ENCODE data around the gene ANAPC4. TPM values are rescaled to one million over a fixed set of nuclear protein-coding genes. Genes with fewer than 3 reads are reported as not detected.

ANAPC4 gene
- total and polyA plus RNA-seq, 2 of the 8 experiments (the other 6 are each of a cell fraction or from before 2014, with no cell fraction given), result 8.7 to 31.6 TPM

DNA sequence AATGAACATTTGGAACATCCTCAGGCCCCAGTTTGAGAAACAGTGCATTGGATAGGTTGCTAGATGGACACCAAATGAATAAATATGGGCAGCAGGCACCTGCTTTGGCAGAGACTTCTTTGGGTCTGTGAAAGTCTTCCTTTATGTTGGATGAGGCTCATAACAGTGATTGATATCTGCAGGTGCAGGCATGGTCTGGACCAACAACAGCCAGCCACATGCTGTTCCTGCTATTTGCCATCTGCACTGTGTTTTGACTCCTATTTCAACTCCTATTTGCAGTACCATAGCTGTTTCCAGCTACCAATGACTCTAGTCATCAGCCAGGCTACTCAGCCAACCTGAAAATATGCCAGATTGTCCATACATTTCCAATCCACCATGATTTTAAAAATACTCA is 60.9 kb downstream of the ANAPC4 start:
- no peak overlapping the region for H3K4me2 ChIP-seq (ENCODE audit: insufficient read depth in 1 of 2, low read depth in 2 of 2, low read length in 2 of 2)
- POLR2A ChIA-PET (ENCODE audit: partially characterized antibody), result no interaction called here
- no peak overlapping the region for H2BK120ac ChIP-seq (replicated peaks; ENCODE audit: low read depth, low read length)
- H2BK15ac ChIP-seq (ENCODE audit: low read length), result no peak overlapping the region
- no peak overlapping the region for H3K14ac ChIP-seq (ENCODE audit: insufficient read length)
- H3K9me3 ChIP-seq (ENCODE audit: insufficient read depth in 2 of 2, low read depth in 1 of 2, low read length in 1 of 2), result no peaks in the 10 kb centered on the region
- no peak overlapping the region for H3K56ac ChIP-seq (replicated peaks; ENCODE audit: insufficient read length, low read depth, low read length)
- H3K27ac ChIP-seq (ENCODE audit: low read depth, low read length), result no peak overlapping the region
- TF ChIP-seq ATF2 (IDR thresholded peaks at IDR 0.05; ENCODE audit: low read length) (no peak), CBX8 (IDR thresholded peaks at IDR 0.05; ENCODE audit: borderline replicate concordance, low read depth, low read length) (no peak), ZNF274 (IDR thresholded peaks at IDR 0.05; ENCODE audit: borderline replicate concordance, extremely low read depth, low read length) (no peak)
- no peak overlapping the region for H2AFZ ChIP-seq (ENCODE audit: low read length)
- no peak overlapping the region for H3K4me3 ChIP-seq (ENCODE audit: extremely low read depth in 1 of 4, insufficient read depth in 2 of 4, low read depth in 3 of 4, low read length in 4 of 4)
- H3K36me3 ChIP-seq (ENCODE audit: control insufficient read depth in 2 of 4, insufficient read depth in 4 of 4, low read length in 3 of 4), result no peaks in the 10 kb centered on the region
- CTCF ChIA-PET (ENCODE audit: partially characterized antibody), result no interaction called here
- no peaks in the 10 kb centered on the region for H3K27me3 ChIP-seq (replicated peaks in 1 of 4; ENCODE audit: control insufficient read depth in 3 of 4, extremely low read depth in 1 of 4, insufficient read depth in 3 of 4, low read length in 3 of 4)
- FAIRE-seq (no peak), DNase-seq (ENCODE audit: low read depth in 1 of 2, low spot score in 2 of 2) (no peak)
- no peaks in the 10 kb centered on the region for H4K20me1 ChIP-seq (replicated peaks in 1 of 2; ENCODE audit: control insufficient read depth in 1 of 2, insufficient read depth in 2 of 2, low read length in 2 of 2)
- H4K8ac ChIP-seq (ENCODE audit: extremely low read depth, insufficient read depth, low read length), result no peak overlapping the region
- H2BK12ac ChIP-seq (ENCODE audit: low read depth, low read length), result no peak overlapping the region
- H3K79me1 ChIP-seq (ENCODE audit: low read depth, low read length), result no peaks in the 10 kb centered on the region
- H2BK5ac ChIP-seq (ENCODE audit: low read depth, low read length), result no peak overlapping the region
- H3K23me2 ChIP-seq (ENCODE audit: low read depth, low read length), result no peaks in the 10 kb centered on the region
- no peak overlapping the region for H3K4ac ChIP-seq (replicated peaks; ENCODE audit: insufficient read length, low read depth, low read length)
- H4K91ac ChIP-seq (replicated peaks; ENCODE audit: insufficient read length, low read length), result no peak overlapping the region
- no peaks in the 10 kb centered on the region for H3K79me2 ChIP-seq (ENCODE audit: control insufficient read depth in 1 of 2, insufficient read depth in 2 of 2, low read length in 2 of 2)
- H3K9ac ChIP-seq (replicated peaks in 1 of 4; ENCODE audit: extremely low read depth in 1 of 4, low read depth in 3 of 4, low read length in 3 of 4), result no peak overlapping the region
- no peak overlapping the region for H3K18ac ChIP-seq (ENCODE audit: extremely low read depth, low read length)
- no peak overlapping the region for H2AK5ac ChIP-seq (ENCODE audit: low read depth, low read length)
- no peak overlapping the region for H2BK20ac ChIP-seq (ENCODE audit: low read length)
- H4K5ac ChIP-seq (ENCODE audit: insufficient read length, low read depth, low read length), result no peak overlapping the region
- H3K23ac ChIP-seq (ENCODE audit: insufficient read length), result no peak overlapping the region
- no peaks in the 10 kb centered on the region; a peak in 2 of 7 replicates for H3K4me1 ChIP-seq (replicated peaks in 1 of 4; ENCODE audit: control insufficient read depth in 3 of 4, insufficient read depth in 4 of 4, low read length in 3 of 4)

Measured in H1 (cell line).